GM18508 (cell line): Measurements from ENCODE around the gene LUC7L.

Source experiments
- ATAC-seq: cut with Tn5 transposase; IDR thresholded peaks from one replicate; pipeline ENCODE4 v1.9.1; 2021; ENCODE audit warnings: moderate number of reproducible peaks; ENCODE audit not compliant: insufficient read depth, unreplicated experiment

LUC7L gene

GRCh38 chr16:152141-153128 lies 76.8 kb downstream of the LUC7L start, which contains the start of gene HBZ:
Gene HBZ, plus strand, starts transcription at chr16:152644. Its CDS starts 266 bp downstream, at chr16:152910.
- ATAC-seq = no peak

- no peak for ATAC-seq
Measured at GRCh38 chr16:149024-149660, 80.1 kb downstream of the LUC7L start.

- no peak for ATAC-seq
Measured at GRCh38 chr16:146646-147045, 82.6 kb downstream of the LUC7L start.

GRCh38 chr16:144797-145252 lies 84.4 kb downstream of the LUC7L start:
- ATAC-seq = no peak

- no peak for ATAC-seq
Measured at GRCh38 chr16:143456-143855, 85.8 kb downstream of the LUC7L start.

- ATAC-seq = no peak
Measured at GRCh38 chr16:143047-143446, 86.2 kb downstream of the LUC7L start.

- no peak for ATAC-seq
Measured at GRCh38 chr16:142405-142967, 86.8 kb downstream of the LUC7L start.

GRCh38 chr16:140175-140857 lies 88.9 kb downstream of the LUC7L start:
- no peak for ATAC-seq
